K562 (cell line): ENCODE results near the gene RCHY1. TPM values are rescaled to one million over a fixed set of nuclear protein-coding genes. Genes with fewer than 3 reads are reported as not detected.

Experiments
- CBX3 ChIP-seq, 2 experiments: IDR thresholded peaks; 1 replicate in 1 of 2; 2 replicates in 1 of 2; pipeline ENCODE4 v1.6.1; 2012; ENCODE audit warnings: inconsistent platforms in 2 of 2, low read length in 2 of 2, borderline replicate concordance in 1 of 2, control low read depth in 1 of 2
- E2F8 ChIP-seq: fragments of 450-650 bp; IDR thresholded peaks from 2 replicates; pipeline ENCODE4 v1.7.1; 2018; ENCODE audit warnings: mild to moderate bottlenecking, low read depth; ENCODE audit not compliant: partially characterized antibody
- ELF2 ChIP-seq: fragments of 250-450 bp; sonication (Bioruptor Pico); IDR thresholded peaks from 2 replicates; pipeline ENCODE4 v1.5.0; 2021; ENCODE audit warnings: mild to moderate bottlenecking
- ELF4 ChIP-seq: fragments of 450-650 bp; formaldehyde crosslinking; IDR thresholded peaks from 2 replicates; pipeline ENCODE4 v1.4.0; 2022; ENCODE audit warnings: missing genetic modification characterization
- ETV6 ChIP-seq, 3 experiments: fragments of 150-350 bp in 1 of 3; sonication (generic) in 1 of 3; formaldehyde crosslinking in 1 of 3; IDR thresholded peaks; 2 replicates each; pipeline versions ENCODE4 v1.6.1 to v1.8.0; 2014 to 2022; ENCODE audit warnings: borderline replicate concordance in 2 of 3, low read depth in 2 of 3, antibody characterized with exemption in 1 of 3, low read length in 1 of 3, mild to moderate bottlenecking in 1 of 3, missing genetic modification reagents in 1 of 3
- FOXK1 ChIP-seq: sonication (generic); formaldehyde crosslinking; IDR thresholded peaks from 2 replicates; pipeline ENCODE4 v1.8.0; 2022; ENCODE audit warnings: missing genetic modification reagents, mild to moderate bottlenecking, borderline replicate concordance
- GATAD2A ChIP-seq: fragments of 450-650 bp; IDR thresholded peaks from 2 replicates; pipeline ENCODE4 v1.6.1; 2017
- HDAC1 ChIP-seq, 2 experiments: fragments of 450-650 bp; IDR thresholded peaks; 2 replicates each; pipeline ENCODE4 v1.6.1; 2016 to 2017; ENCODE audit warnings: inconsistent platforms in 1 of 2, mild to moderate bottlenecking in 1 of 2, moderate library complexity in 1 of 2
- HDAC2 ChIP-seq: fragments of 450-650 bp; IDR thresholded peaks from 2 replicates; pipeline ENCODE4 v1.6.1; 2016; ENCODE audit warnings: mild to moderate bottlenecking
- HDAC6 ChIP-seq: IDR thresholded peaks from 2 replicates; pipeline ENCODE4 v1.6.1; 2012; ENCODE audit warnings: low read depth, mild to moderate bottlenecking, control low read depth, inconsistent platforms, low read length, moderate library complexity
- HNRNPK ChIP-seq: fragments of 200-400 bp; formaldehyde crosslinking; IDR thresholded peaks from one replicate; pipeline ENCODE4 v1.6.1; 2018; ENCODE audit warnings: mild to moderate bottlenecking, low read depth, low read length; ENCODE audit not compliant: poor library complexity, severe bottlenecking
- KAT8 ChIP-seq: fragments of 450-650 bp; IDR thresholded peaks from 2 replicates; pipeline ENCODE4 v1.6.1; 2016; ENCODE audit warnings: low read depth, mild to moderate bottlenecking
- MYNN ChIP-seq, 2 experiments: sonication (generic); formaldehyde crosslinking in 1 of 2; IDR thresholded peaks; 2 replicates each; pipeline versions ENCODE4 v1.5.0 to v1.6.1; 2016 to 2020; ENCODE audit warnings: antibody characterized with exemption in 1 of 2, missing genetic modification reagents in 1 of 2
- PREB ChIP-seq: sonication (generic); formaldehyde crosslinking; IDR thresholded peaks from 2 replicates; pipeline ENCODE4 v1.8.1; 2023; ENCODE audit warnings: mild to moderate bottlenecking, missing genetic modification reagents
- RBM17 ChIP-seq: fragments of 200-400 bp; formaldehyde crosslinking; IDR thresholded peaks from 2 replicates; pipeline ENCODE4 v1.6.1; 2017; ENCODE audit warnings: low read depth, mild to moderate bottlenecking, low read length, borderline replicate concordance
- SMAD4 ChIP-seq: fragments of 250-450 bp; sonication (Bioruptor Pico); conservative IDR thresholded peaks from 2 replicates; pipeline ENCODE4 v1.8.0; 2021; ENCODE audit warnings: inconsistent platforms, mild to moderate bottlenecking, moderate library complexity
- SNIP1 ChIP-seq: fragments of 450-650 bp; IDR thresholded peaks from 2 replicates; pipeline ENCODE4 v1.7.1; 2017; ENCODE audit warnings: low read depth, mild to moderate bottlenecking
- TOE1 ChIP-seq, 2 experiments: fragments of 450-650 bp in 1 of 2; sonication (generic) in 1 of 2; formaldehyde crosslinking in 1 of 2; IDR thresholded peaks; 2 replicates each; pipeline versions ENCODE4 v1.7.1 to v1.8.0; 2016 to 2022; ENCODE audit warnings: borderline replicate concordance in 2 of 2, mild to moderate bottlenecking in 2 of 2, antibody characterized with exemption in 1 of 2, inconsistent platforms in 1 of 2, low read depth in 1 of 2, missing genetic modification reagents in 1 of 2, moderate library complexity in 1 of 2
- ZNF445 ChIP-seq: fragments of 250-450 bp; sonication (Bioruptor Pico); IDR thresholded peaks from 2 replicates; pipeline ENCODE4 v1.4.0; 2020; ENCODE audit warnings: low read depth, mild to moderate bottlenecking, moderate library complexity
- ZNF551 ChIP-seq: fragments of 250-450 bp; sonication (Bioruptor Pico); IDR thresholded peaks from 2 replicates; pipeline ENCODE4 v1.5.0; 2021; ENCODE audit warnings: mild to moderate bottlenecking, moderate library complexity
- polyA plus RNA-seq, 8 experiments: library from polyadenylated mRNA; depleted of rRNA in 4 of 8; stranded (reverse) in 5 of 8; unstranded in 3 of 8; fragments of >200 nt; fragmentation: Nextera tagmentation in 2 of 8; fragmentation: Illumina TruSeq in 1 of 8; extraction: Ambion mirVana in 2 of 8; extraction: Trizol in 1 of 8; gene quantifications; 2 replicates each; pipeline versions ENCODE4 v1.2.1 to v1.2.3, GENCODE V29; 2011 to 2014; ENCODE audit warnings: inconsistent platforms in 1 of 8, missing spikeins in 1 of 8
- total RNA-seq, 7 experiments: library from RNA; depleted of rRNA in 6 of 7; stranded (reverse); fragments of >200 nt in 6 of 7; fragmentation: Illumina TruSeq in 2 of 7; extraction: Trizol in 2 of 7; gene quantifications; 2 replicates each; pipeline versions ENCODE4 v1.2.1 to v1.2.3, GENCODE V29; 2011 to 2021; ENCODE audit warnings: low replicate concordance in 1 of 7
- TF ChIP-seq, protein P1 (sequence below): sonication (generic); formaldehyde crosslinking; IDR thresholded peaks from 2 replicates; pipeline ENCODE4 v1.8.0; 2023; ENCODE audit warnings: mild to moderate bottlenecking, missing genetic modification reagents

The RCHY1 gene
- total and polyA plus RNA-seq, 9 of the 15 experiments (the other 6 are each of a cell fraction or from before 2014, with no cell fraction given): 27.3 to 85.1 (median 45.9) TPM

- TF ChIP-seq PREB (no peak), ZNF445 (CRISPR knock-in tag) (no peak), FOXK1 (CRISPR knock-in tag) (no peak), KAT8 (no peak), HNRNPK (no peak), GATAD2A (peak; percentile 62; the same call in 1 of the 2 replicates), HDAC2 (peak; percentile 78), ETV6 (IDR thresholded peaks at IDR 0.05; ENCODE audit: borderline replicate concordance in 1 of 2, low read depth in 2 of 2, low read length in 1 of 2) (no peak; a peak in 1 of 4 replicates), ETV6 (CRISPR knock-in tag; IDR thresholded peaks at IDR 0.05; ENCODE audit: borderline replicate concordance) (no peak), ELF4 (CRISPR knock-in tag) (0 out of 2 replicates have a peak, but pooled peaks have one; percentile 59), MYNN (IDR thresholded peaks at IDR 0.05) (peak; percentile 40; the same call in 1 of the 2 replicates), MYNN (CRISPR knock-in tag; IDR thresholded peaks at IDR 0.05) (no peak), SMAD4 (CRISPR knock-in tag) (no peak), HDAC1 (IDR thresholded peaks at IDR 0.05) (peak; percentile 53 to 82; a peak in 2 of 4 replicates), HDAC6 (no peak), E2F8 (no peak), ELF2 (CRISPR knock-in tag) (no peak), ZNF551 (no peak), SNIP1 (no peak), TOE1 (IDR thresholded peaks at IDR 0.05; ENCODE audit: borderline replicate concordance) (0 out of 2 replicates have a peak, but pooled peaks have one; percentile 44), TOE1 (CRISPR knock-in tag; IDR thresholded peaks at IDR 0.05; ENCODE audit: borderline replicate concordance, low read depth) (no peak), RBM17 (no peak), CBX3 (IDR thresholded peaks at IDR 0.05; ENCODE audit: borderline replicate concordance in 1 of 2, low read length in 2 of 2) (no peak)
- TF ChIP-seq, protein P1, sequence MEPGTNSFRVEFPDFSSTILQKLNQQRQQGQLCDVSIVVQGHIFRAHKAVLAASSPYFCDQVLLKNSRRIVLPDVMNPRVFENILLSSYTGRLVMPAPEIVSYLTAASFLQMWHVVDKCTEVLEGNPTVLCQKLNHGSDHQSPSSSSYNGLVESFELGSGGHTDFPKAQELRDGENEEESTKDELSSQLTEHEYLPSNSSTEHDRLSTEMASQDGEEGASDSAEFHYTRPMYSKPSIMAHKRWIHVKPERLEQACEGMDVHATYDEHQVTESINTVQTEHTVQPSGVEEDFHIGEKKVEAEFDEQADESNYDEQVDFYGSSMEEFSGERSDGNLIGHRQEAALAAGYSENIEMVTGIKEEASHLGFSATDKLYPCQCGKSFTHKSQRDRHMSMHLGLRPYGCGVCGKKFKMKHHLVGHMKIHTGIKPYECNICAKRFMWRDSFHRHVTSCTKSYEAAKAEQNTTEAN (CRISPR knock-in tag): no peak
Observed at GRCh38 chr4:75512386-75513211, 1.6 kb downstream of the RCHY1 start (continued).
